Stimulated activated CD8-positive, alpha-beta memory T cell treated with anti-CD3 and anti-CD28 coated beads, Interleukin-7, amount 100 ng/mL, for 24 hours (primary cell): ENCODE data around the gene AP5B1.

ENCODE experiments used
- DNase-seq: peaks from one replicate; pipeline ENCODE4 v3.0.0-alpha.2; 2020; ENCODE audit warnings: low read depth

The AP5B1 gene

DNA sequence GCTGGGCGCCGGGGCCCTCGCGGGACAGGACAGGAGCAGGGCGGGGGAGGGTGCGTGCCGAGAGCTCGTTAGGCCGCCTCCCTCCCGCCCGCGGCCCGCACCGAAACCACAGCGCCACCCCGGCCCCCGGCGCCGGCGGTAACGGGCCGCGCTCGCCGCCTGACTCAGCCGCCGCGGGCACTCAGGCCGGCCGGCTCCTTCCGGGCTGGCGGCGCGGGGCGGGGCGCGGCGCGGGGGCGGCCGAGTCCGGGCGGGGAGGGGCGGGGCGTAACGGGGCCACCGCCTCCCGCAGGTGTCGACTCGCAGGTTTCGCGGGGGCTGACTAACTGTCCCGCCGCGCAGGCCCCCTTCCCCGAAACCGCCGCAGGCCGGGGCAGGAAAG, at the start of gene AP5B1:
TSS of gene AP5B1 (minus strand) at position 207 of the 382 bp plus-strand sequence. CDS start 385 bp downstream, outside the sequence.
- peak; percentile 41 for DNase-seq

DNA sequence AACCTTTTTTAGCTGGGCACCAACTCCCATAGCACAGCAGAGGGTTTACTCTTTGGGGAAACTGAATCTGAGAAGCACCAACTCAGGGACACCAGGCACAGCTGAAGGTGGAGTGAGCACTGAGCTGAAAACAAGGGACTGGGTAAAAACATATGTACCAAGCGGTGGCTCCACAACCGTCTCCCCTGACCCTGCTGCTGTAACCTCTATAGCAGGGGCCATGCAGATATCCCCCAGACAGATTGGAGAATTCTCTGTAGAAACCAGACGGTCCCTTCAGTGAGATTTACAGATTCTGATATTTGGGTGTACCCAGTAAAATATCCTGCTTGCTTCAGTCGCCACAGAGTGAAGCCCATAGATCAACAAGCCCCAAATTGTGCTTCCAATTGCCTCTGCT, 48.7 kb upstream of the AP5B1 start:
- DNase-seq = no peak

GRCh38 chr11:65826984-65827735, 46.4 kb upstream of the AP5B1 start:
- no peak for DNase-seq

DNA sequence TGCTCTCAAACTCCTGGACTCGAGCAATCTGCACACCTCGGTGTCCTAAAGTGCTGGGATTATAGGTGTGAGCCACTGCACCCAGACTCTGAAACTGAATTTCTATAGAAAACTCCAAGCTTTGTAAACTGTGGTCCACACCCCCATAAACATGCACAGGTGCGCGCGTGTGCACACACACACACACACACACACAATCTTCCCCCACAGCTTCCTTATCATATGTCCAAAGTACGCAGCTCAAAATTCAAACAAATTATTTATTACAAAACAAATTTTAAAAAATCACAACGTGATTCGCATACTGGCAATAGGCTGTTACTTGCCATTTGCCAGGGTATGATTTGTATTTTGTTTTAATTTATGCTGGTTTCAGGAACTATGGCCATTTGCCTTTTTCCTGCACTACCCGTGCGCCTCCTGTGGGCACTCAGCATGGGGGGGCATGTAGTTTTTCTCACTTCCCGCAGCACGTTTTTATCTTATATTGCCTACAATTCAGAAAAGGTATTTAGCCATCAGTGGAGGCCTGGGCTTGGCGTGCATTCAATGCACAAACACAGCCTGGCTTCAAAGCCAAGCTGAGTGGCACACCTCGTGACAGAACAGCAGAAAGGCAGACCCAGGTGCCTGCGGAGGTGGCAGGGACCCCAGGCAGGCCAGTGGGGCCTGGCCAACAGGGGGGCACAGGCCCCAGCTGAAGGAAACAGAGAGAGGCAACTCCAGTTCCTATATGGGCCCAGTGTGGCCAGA, 42.2 kb upstream of the AP5B1 start:
- DNase-seq = no peak

DNA sequence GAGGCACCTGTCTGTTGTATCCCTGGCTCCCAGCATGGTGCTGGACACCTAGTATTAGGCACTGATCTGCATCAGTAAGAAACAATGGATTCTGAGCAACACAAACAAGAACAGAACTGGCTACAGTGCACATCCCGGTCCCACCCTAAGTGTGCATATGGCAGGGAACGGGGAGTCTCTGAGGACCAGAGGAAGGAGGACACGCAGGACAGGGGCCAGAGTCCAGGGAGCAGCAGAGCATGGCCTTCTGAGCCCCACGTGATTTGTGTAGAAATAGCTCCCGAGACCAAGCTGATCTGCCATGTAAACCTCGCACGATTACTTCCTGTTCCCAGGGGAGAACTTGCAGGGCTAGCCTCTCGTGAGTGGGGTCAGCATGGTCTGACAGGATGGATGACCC, 40.3 kb upstream of the AP5B1 start:
- no peak for DNase-seq

- DNase-seq = peak; percentile 96
Measured at GRCh38 chr11:65817835-65818680, 37.3 kb upstream of the AP5B1 start.

DNA sequence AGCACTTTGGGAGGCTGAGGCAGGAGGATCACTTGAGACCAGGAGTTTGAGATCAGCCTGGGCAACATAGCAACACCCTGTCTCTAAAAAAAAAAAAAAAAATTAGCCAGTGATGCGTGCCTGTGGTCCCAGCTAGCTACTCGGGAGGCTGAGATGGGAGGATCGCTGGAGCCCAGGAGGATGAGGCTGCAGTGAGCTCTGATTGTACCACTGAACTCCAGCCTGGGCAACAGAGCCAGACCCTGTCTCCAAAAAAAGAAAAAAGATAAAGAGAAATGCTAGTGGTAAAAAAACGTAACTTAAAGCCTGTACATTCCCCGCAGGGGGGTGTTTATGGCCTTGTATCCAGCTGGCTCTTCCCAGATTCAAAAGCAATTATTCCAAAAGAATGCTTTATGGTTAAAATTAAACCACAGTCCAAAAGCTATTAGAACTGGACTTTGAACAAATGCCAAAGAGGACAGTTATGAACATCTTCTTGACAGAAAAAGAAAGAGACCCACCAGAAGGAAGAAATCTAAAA, 36.6 kb upstream of the AP5B1 start:
- DNase-seq = no peak

- DNase-seq = no peak
Measured at GRCh38 chr11:65816696-65817095, 35.9 kb upstream of the AP5B1 start.

DNA sequence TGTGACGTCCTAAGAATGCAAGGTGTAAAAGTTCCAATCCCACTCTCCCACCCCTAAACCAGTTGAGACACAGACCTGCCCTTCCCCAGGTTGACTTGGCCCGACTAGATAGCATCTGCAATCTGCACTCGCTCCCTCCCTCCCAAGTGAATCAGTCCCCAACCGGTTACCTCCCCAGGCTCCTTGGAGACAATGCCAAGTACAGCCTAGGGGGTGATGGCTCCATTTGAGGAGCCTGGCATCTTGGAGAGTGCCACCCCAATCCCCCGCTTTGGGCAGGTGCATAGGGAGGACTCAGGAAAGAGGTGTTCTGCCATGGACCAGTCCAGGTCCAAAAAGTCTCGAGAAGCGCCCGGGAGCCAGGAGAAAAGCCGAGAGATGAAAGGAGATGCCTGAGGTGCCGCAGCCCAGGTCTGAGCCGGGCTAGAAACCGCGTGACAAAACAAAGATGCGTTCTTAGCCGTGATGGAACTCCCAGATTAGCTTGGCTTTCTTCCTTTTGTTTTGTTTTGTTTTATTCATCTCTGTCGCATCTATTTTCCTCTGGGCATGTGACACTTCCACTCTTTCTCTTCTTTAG, 34.3 kb upstream of the AP5B1 start:
- no peak for DNase-seq

DNA sequence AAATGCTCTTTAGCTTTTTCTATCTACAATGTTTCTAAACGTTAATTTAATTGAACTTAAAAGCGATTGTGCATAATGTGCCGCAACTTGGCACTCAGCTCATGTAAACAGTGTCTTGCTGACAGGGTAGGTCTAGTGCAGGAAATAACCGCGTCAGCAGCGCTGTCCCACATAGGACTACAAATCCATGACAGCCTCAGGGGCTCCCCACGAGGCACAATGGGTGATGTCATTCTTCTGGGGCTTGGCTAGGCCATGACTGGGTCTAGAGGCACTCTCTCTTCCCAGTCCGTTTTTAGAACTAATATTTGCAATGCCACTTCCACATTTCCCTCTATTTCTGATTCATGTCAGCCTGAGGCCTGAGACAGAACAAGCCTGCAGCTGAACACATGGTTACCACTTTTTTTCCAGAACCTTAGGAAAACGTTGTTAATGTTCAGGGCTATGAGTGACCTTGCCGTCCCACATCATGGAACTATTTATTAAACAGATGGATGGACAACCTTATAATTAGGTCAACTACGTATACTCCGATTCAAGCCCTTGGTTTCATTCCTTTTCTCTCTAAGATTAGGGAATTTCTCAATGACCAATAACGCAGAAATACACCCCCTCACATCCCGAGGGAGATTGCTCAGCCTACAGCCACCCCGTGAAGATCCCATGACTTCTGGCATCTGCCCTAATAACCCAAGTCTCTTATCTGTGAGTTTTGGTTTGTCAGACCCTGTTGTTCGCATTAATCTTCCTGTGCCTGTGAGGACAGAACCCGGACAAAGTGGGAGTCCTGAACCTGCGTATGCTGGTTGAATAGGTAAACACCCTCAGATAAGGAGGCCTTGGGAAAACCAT, 33.6 kb upstream of the AP5B1 start:
- DNase-seq = no peak

- no peak for DNase-seq
Measured at GRCh38 chr11:65811764-65812475, 31.1 kb upstream of the AP5B1 start.

DNA sequence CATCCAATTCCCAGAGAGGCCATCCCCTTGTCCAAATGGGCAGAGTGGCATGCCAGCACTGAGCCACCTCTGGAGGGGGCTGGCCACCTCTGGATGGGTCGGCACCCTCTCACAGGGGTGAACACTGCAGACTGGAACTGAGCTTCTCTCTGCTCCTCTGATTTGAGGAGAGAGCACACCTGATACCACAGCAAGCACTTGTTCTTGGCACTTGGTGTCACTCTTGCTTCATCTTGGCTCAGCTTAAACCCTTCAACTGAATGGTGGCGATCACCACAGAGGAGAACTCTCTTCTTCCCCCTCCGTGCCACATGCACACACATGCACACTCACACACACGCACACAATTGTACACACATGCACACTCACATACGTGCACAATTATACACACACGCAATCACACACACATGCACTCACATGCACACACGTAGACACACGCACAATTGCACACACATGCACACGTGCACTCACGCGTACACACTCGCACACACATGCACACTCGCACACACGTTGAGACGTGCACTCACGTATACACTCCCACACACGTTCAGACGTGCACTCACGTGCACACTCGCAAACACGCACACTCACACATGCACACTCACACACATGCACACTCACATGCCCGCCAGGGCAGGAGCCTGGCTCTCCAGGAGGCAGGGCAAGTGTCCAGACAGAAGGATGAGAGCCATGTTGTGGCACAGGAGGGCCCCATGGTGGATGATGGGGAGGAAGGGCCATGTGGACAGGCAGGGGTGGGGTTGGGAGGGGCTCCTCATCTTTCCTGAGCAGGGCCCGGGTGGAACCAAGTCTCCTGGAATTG, 29.5 kb upstream of the AP5B1 start:
- DNase-seq = no peak

GRCh38 chr11:65809496-65809895, 28.7 kb upstream of the AP5B1 start:
- DNase-seq = no peak

GRCh38 chr11:65808744-65809341, 28.1 kb upstream of the AP5B1 start:
- no peak for DNase-seq

GRCh38 chr11:65806979-65807378, 26.2 kb upstream of the AP5B1 start:
- DNase-seq = no peak

GRCh38 chr11:65803797-65804492, 23.2 kb upstream of the AP5B1 start:
- no peak for DNase-seq

GRCh38 chr11:65802841-65803240, 22.1 kb upstream of the AP5B1 start:
- no peak for DNase-seq
